ENCODE measurements around the gene TMEM200B. TPM values are rescaled to one million over a fixed set of nuclear protein-coding genes. Genes with fewer than 3 reads are reported as not detected.

TMEM200B gene
- total and polyA plus RNA-seq, 2 of the 4 experiments (the other 2 are of a cell fraction) = 4.8 to 6.2 TPM

- Histone ChIP-seq H3K14ac (replicated peaks; ENCODE audit: low read depth, low read length) (no peak overlapping the region), H4K8ac (ENCODE audit: low read depth in 2 of 2, low read length in 2 of 2) (no peak overlapping the region), H2AK9ac (replicated peaks; ENCODE audit: low read depth, low read length, poor library complexity) (no peak overlapping the region), H3K4me2 (ENCODE audit: low read depth, low read length) (no peak overlapping the region), H3K4ac (ENCODE audit: low read depth, low read length) (no peak overlapping the region), H3K79me1 (ENCODE audit: low read depth in 1 of 2, low read length in 2 of 2) (peaks cover 20 to 80% of the 10 kb centered on the region in 2 experiments), H3K36me3 (ENCODE audit: control insufficient read depth, insufficient read depth, low read length) (peaks cover 25% of the 10 kb centered on the region), H3K4me1 (ENCODE audit: control insufficient read depth, insufficient read depth, low read length) (peaks cover 13% of the 10 kb centered on the region), H3K18ac (ENCODE audit: low read depth, low read length) (no peak overlapping the region), H3K9me3 (ENCODE audit: control insufficient read depth, insufficient read depth, low read length) (no peaks in the 10 kb centered on the region), H4K91ac (ENCODE audit: insufficient read depth, low read depth, low read length) (no peak overlapping the region), H2BK5ac (ENCODE audit: low read depth, low read length, poor library complexity, severe bottlenecking) (no peak overlapping the region), H3K23ac (ENCODE audit: low read depth, low read length) (peak overlapping the region; percentile 22; the same call in 1 of the 2 replicates), H2BK20ac (ENCODE audit: low read depth, low read length) (no peak overlapping the region), H3K27ac (ENCODE audit: insufficient read depth, low read length) (no peak overlapping the region), H4K5ac (ENCODE audit: low read depth, low read length) (no peak overlapping the region), H3K27me3 (ENCODE audit: control insufficient read depth, insufficient read depth, low read length) (no peaks in the 10 kb centered on the region), H3K9me1 (ENCODE audit: insufficient read depth, low read length) (peaks cover 20% of the 10 kb centered on the region), H2BK120ac (ENCODE audit: low read depth, low read length) (no peak overlapping the region), H3K4me3 (ENCODE audit: insufficient read depth, low read depth, low read length) (no peak overlapping the region), H2AK5ac (ENCODE audit: low read depth, low read length) (no peak overlapping the region), H2AFZ (replicated peaks; ENCODE audit: low read length, poor library complexity) (no peak overlapping the region), H2BK15ac (ENCODE audit: low read depth, low read length) (no peak overlapping the region), H3K56ac (ENCODE audit: extremely low read depth, insufficient read depth, low read length) (no peak overlapping the region), H3K9ac (ENCODE audit: low read depth, low read length) (no peak overlapping the region), H4K20me1 (ENCODE audit: insufficient read depth, low read length) (peaks cover 97% of the 10 kb centered on the region)
- TF ChIP-seq CEBPB (IDR thresholded peaks at IDR 0.05; ENCODE audit: low read depth, low read length) (no peak), POLR2A (IDR thresholded peaks at IDR 0.05; ENCODE audit: low read depth, low read length) (no peak), FOS (IDR thresholded peaks at IDR 0.05; ENCODE audit: low read depth, low read length) (no peak), NFE2L2 (IDR thresholded peaks at IDR 0.05; ENCODE audit: low read depth, low read length) (no peak), RAD21 (IDR thresholded peaks at IDR 0.05; ENCODE audit: low read length) (no peak), RCOR1 (IDR thresholded peaks at IDR 0.05; ENCODE audit: insufficient replicate concordance, low read length) (no peak), MAZ (IDR thresholded peaks at IDR 0.05; ENCODE audit: borderline replicate concordance, low read depth, low read length) (no peak), MXI1 (IDR thresholded peaks at IDR 0.05; ENCODE audit: borderline replicate concordance, low read depth, low read length) (no peak), CHD1 (IDR thresholded peaks at IDR 0.05; ENCODE audit: low read depth, low read length) (no peak), MAFK (IDR thresholded peaks at IDR 0.05; ENCODE audit: low read depth, low read length) (no peak), RFX5 (IDR thresholded peaks at IDR 0.05; ENCODE audit: low read depth, low read length) (no peak), SMC3 (IDR thresholded peaks at IDR 0.05; ENCODE audit: low read depth, low read length) (no peak), BHLHE40 (IDR thresholded peaks at IDR 0.05; ENCODE audit: low read depth, low read length) (no peak), CTCF (conservative IDR thresholded peaks at IDR 0.05; ENCODE audit: low read depth, low read length) (no peak)
- TF ChIP-seq, protein P1, sequence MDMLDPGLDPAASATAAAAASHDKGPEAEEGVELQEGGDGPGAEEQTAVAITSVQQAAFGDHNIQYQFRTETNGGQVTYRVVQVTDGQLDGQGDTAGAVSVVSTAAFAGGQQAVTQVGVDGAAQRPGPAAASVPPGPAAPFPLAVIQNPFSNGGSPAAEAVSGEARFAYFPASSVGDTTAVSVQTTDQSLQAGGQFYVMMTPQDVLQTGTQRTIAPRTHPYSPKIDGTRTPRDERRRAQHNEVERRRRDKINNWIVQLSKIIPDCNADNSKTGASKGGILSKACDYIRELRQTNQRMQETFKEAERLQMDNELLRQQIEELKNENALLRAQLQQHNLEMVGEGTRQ (IDR thresholded peaks at IDR 0.05; ENCODE audit: low read depth, low read length) = no peak
- TF ChIP-seq, protein P2, sequence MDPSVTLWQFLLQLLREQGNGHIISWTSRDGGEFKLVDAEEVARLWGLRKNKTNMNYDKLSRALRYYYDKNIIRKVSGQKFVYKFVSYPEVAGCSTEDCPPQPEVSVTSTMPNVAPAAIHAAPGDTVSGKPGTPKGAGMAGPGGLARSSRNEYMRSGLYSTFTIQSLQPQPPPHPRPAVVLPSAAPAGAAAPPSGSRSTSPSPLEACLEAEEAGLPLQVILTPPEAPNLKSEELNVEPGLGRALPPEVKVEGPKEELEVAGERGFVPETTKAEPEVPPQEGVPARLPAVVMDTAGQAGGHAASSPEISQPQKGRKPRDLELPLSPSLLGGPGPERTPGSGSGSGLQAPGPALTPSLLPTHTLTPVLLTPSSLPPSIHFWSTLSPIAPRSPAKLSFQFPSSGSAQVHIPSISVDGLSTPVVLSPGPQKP (IDR thresholded peaks at IDR 0.05; ENCODE audit: borderline replicate concordance, low read depth, low read length) = no peak
- WGBS, 2 experiments (ENCODE audit: extremely low coverage in 2 of 2, insufficient read length in 1 of 2) = 82% methylated on average over 4 of the region's 9 CpGs; no CpG with 5 or more reads in 1 of the 2 experiments
- POLR2A ChIA-PET (ENCODE audit: unreplicated experiment) = interaction anchor here (1.4 kb wide), 1 partner anchor 13 kb away, joined by 4 read pairs; no protein-coding TSS in a partner anchor
- CTCF ChIA-PET = interaction anchor here (1.1 kb wide), 1 partner anchor 290 kb away, joined by 5 read pairs; no protein-coding TSS in a partner anchor
- DNase-seq (no peak), ATAC-seq (ENCODE audit: low read depth) (no peak; the same call in 1 of the 2 replicates)
- dilution Hi-C loops (cut with HindIII; ENCODE audit: low sequenced_read_pairs, unreplicated experiment) (no loop called here), in situ Hi-C loops (cut with MboI; ENCODE audit: low sequenced_read_pairs) (no loop called here), intact Hi-C loops (cut with micrococcal nuclease) (no loop called here)
- no TSS peak for BruUV-seq (replicated peaks)
These were observed 42.7 kb upstream of the TMEM200B start for GRCh38 chr1:29166291-29166878.

All from IMR-90 (cell line).